GM12878 (cell line): ENCODE data around the gene TPK1. TPM values are rescaled to one million over a fixed set of nuclear protein-coding genes. Genes with fewer than 3 reads are reported as not detected.

Experiments used
- ATAC-seq: fragments of 200-7000 bp; cut with Tn5 transposase; 3 replicates; pipeline ENCODE4 v1.9.1; 2020; ENCODE audit warnings: mild to moderate bottlenecking, moderate library complexity
- BruUV-seq: library from RNA; stranded (reverse); fragments of 400-500 nt; replicated peaks from 2 replicates; lab custom pipeline; 2021; lab: Mats Ljungman, UMichigan
- CTCF ChIA-PET: fragments of 300-600 bp; sonication (Branson Sonifier 250); formaldehyde crosslinking; extraction: SDS; loops from one replicate; lab custom pipeline; 2021; ENCODE audit warnings: inconsistent platforms; lab: Yijun Ruan, JAX
- POLR2A ChIA-PET: fragments of 350-600 bp; formaldehyde crosslinking; extraction: SDS; loops from one replicate; lab custom pipeline; 2021; ENCODE audit warnings: inconsistent platforms; lab: Charles Lee
- RAD21 ChIA-PET: fragments of 300-600 bp; sonication (Branson Sonifier 250); formaldehyde crosslinking; loops from one replicate; lab custom pipeline; 2023; ENCODE audit warnings: antibody characterized with exemption; ENCODE audit not compliant: unreplicated experiment; lab: Charles Lee
- SMC1A ChIA-PET: fragments of 300-600 bp; sonication (Branson Sonifier 250); formaldehyde crosslinking; loops from one replicate; lab custom pipeline; 2023; ENCODE audit not compliant: unreplicated experiment, uncharacterized antibody; lab: Charles Lee
- DNase-seq: peaks from one replicate; pipeline ENCODE4 v3.0.0-alpha.2; 2011; ENCODE audit warnings: low read depth, low spot score
- FAIRE-seq: peaks from 3 replicates; lab custom pipeline; 2011; peaks lifted over from hg19 to GRCh38; lab: Jason Lieb, UNC
- H2AFZ ChIP-seq: 2 replicates; pipeline ENCODE4 v1.6.0; 2011; ENCODE audit warnings: low read depth, low read length, control low read depth; ENCODE audit not compliant: control insufficient read depth
- H3K27ac ChIP-seq: 2 replicates; pipeline ENCODE4 v1.5.1; 2011; ENCODE audit warnings: control low read depth; ENCODE audit not compliant: control insufficient read depth, insufficient read depth
- H3K27me3 ChIP-seq, 2 experiments: replicated peaks in 1 of 2; 2 replicates each; pipeline versions ENCODE4 v1.6.0 to v1.6.1; 2011; ENCODE audit warnings: low read length in 1 of 2; ENCODE audit not compliant: control insufficient read depth in 2 of 2, insufficient read depth in 2 of 2
- H3K36me3 ChIP-seq, 2 experiments: 2 replicates each; pipeline ENCODE4 v1.5.1; 2011; ENCODE audit warnings: low read length in 1 of 2; ENCODE audit not compliant: control insufficient read depth in 2 of 2, insufficient read depth in 2 of 2
- H3K4me1 ChIP-seq: 2 replicates; pipeline ENCODE4 v1.6.1; 2011; ENCODE audit warnings: mild to moderate bottlenecking, low read length, moderate library complexity, mixed read lengths; ENCODE audit not compliant: control insufficient read depth, insufficient read depth
- H3K4me2 ChIP-seq: 2 replicates; pipeline ENCODE4 v1.6.0; 2011; ENCODE audit warnings: control low read depth; ENCODE audit not compliant: control insufficient read depth, insufficient read depth
- H3K4me3 ChIP-seq: fragments of 200-600 bp; sonication (generic); 2 replicates; pipeline ENCODE4 v1.5.1; 2016
- H3K79me2 ChIP-seq: 2 replicates; pipeline ENCODE4 v1.6.0; 2011; ENCODE audit warnings: low read length; ENCODE audit not compliant: control insufficient read depth, insufficient read depth
- H3K9ac ChIP-seq: 2 replicates; pipeline ENCODE4 v1.8.0; 2011; ENCODE audit warnings: low read length, control low read depth, mixed read lengths; ENCODE audit not compliant: control insufficient read depth, insufficient read depth
- H3K9me3 ChIP-seq: replicated peaks from 3 replicates; pipeline ENCODE4 v1.5.1; 2011; ENCODE audit warnings: mild to moderate bottlenecking, low read length; ENCODE audit not compliant: control insufficient read depth, insufficient read depth
- H4K20me1 ChIP-seq: 2 replicates; pipeline ENCODE4 v1.6.0; 2011; ENCODE audit not compliant: control insufficient read depth, insufficient read depth
- E2F8 ChIP-seq: fragments of 450-650 bp; IDR thresholded peaks from 2 replicates; pipeline ENCODE4 v1.6.1; 2018; ENCODE audit warnings: mild to moderate bottlenecking, low read depth, moderate library complexity; ENCODE audit not compliant: partially characterized antibody
- E4F1 ChIP-seq: fragments of 450-650 bp; IDR thresholded peaks from 2 replicates; pipeline ENCODE4 v1.6.1; 2018; ENCODE audit warnings: borderline replicate concordance, mild to moderate bottlenecking; ENCODE audit not compliant: partially characterized antibody
- ZNF207 ChIP-seq: fragments of 450-650 bp; IDR thresholded peaks from 2 replicates; pipeline ENCODE4 v1.6.1; 2014; ENCODE audit warnings: antibody characterized with exemption, mild to moderate bottlenecking, borderline replicate concordance
- WGBS: methylation state at CpG from one replicate; pipeline ENCODE4 v1.1.6; 2016; ENCODE audit warnings: low lambda C conversion rate; ENCODE audit not compliant: insufficient replicate concordance, insufficient coverage; ENCODE audit errors: missing lambda C conversion rate; 5-methylcytosine and 5-hydroxymethylcytosine counted together
- in situ Hi-C: fragments of 300-500 bp; cut with MboI; formaldehyde crosslinking; loops from 9 replicates; pipeline ENCODE4 v1.14.3; 2018; ENCODE audit warnings: mixed read lengths
- intact Hi-C: fragments of 100-400 bp; cut with micrococcal nuclease; formaldehyde crosslinking; loops from one replicate; pipeline ENCODE4 v1.14.2; 2022; ENCODE audit not compliant: unreplicated experiment
- polyA plus RNA-seq, 11 experiments: library from polyadenylated mRNA; depleted of rRNA in 4 of 11; unstranded in 6 of 11; stranded (reverse) in 5 of 11; fragments of >200 nt; fragmentation: Nextera tagmentation in 4 of 11; fragmentation: Illumina TruSeq in 1 of 11; extraction: Ambion mirVana in 4 of 11; extraction: Trizol in 1 of 11; gene quantifications; 1 replicate in 1 of 11; 2 replicates in 10 of 11; pipeline versions ENCODE4 v1.2.1 to v1.2.3, GENCODE V29; 2011 to 2016; ENCODE audit warnings: inconsistent platforms in 2 of 11, missing spikeins in 2 of 11, low read depth in 1 of 11
- total RNA-seq, 4 experiments: library from RNA; depleted of rRNA in 3 of 4; stranded (reverse); fragments of >200 nt in 3 of 4; fragmentation: Illumina TruSeq in 1 of 4; extraction: Trizol in 1 of 4; gene quantifications; 2 replicates each; pipeline versions ENCODE4 v1.2.1 to v1.2.3, GENCODE V29; 2013 to 2021

TPK1 gene
- total and polyA plus RNA-seq, 10 of the 15 experiments (the other 5 are each of a cell fraction or from before 2014, with no cell fraction given), result 7.1 to 19.0 (median 9.3) TPM

DNA sequence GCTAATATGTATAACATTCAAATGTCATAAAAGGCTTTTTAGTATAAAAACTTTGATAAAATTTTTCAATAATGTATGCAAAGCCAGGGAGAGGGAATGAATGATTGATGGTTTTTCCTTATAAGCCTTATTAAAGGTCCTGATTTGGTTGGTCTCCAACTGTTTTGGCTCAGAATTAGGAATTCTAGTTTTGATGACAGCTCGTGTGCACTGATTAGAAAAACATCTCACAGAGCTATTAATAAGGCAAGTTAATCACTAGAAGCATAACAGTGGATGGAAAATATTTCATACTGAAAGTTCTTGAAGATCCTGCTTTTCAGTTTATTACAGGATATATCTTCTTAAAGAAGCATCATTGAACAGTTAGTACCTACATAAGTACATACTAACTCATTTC lies 317.5 kb downstream of the TPK1 start:
- FAIRE-seq, result no peak
- no peak for ATAC-seq
- Histone ChIP-seq H3K79me2 (no peaks in the 10 kb centered on the region), H3K4me3 (no peak overlapping the region), H4K20me1 (no peaks in the 10 kb centered on the region), H3K9me3 (no peaks in the 10 kb centered on the region), H3K27ac (no peak overlapping the region), H3K4me1 (no peaks in the 10 kb centered on the region), H3K4me2 (no peak overlapping the region), H3K27me3 (no peaks in the 10 kb centered on the region), H3K36me3 (no peaks in the 10 kb centered on the region)
- no TSS peak for BruUV-seq
- WGBS, result 33% methylated on average over 1 of the region's 1 CpG
- ChIA-PET RAD21 (no interaction called here), POLR2A (no interaction called here), SMC1A (interaction anchor here (1.0 to 1.4 kb wide), 2 partner anchors 11 kb away, joined by 4 read pairs; no protein-coding TSS in a partner anchor), CTCF (interaction anchor here (0.9 to 1.7 kb wide), 2 partner anchors 9 to 1572 kb away, joined by 3 to 4 read pairs; no protein-coding TSS in a partner anchor)
- no peak for TF ChIP-seq ZNF207
- TF ChIP-seq E2F8, result no peak
- TF ChIP-seq E4F1, result no peak
- TF ChIP-seq, all 136 proteins: peak for 0
- in situ Hi-C loops (no loop called here), intact Hi-C loops (loop anchor here (10.0 kb wide), 1 partner anchor 516 kb away; no protein-coding TSS in a partner anchor)
- DNase-seq, result no peak
- no peak overlapping the region for H2AFZ ChIP-seq
- no peak overlapping the region for H3K9ac ChIP-seq
